ENCODE measurements around the gene TCHP.

Gene TCHP

GRCh38 chr12:109932878-109933503 is 32.9 kb downstream of the TCHP start:
- H3K36me3 ChIP-seq (ENCODE audit: low read length): peaks cover 23% of the 10 kb centered on the region; the same call in 1 of the 2 replicates
- no peaks in the 10 kb centered on the region for H4K20me1 ChIP-seq (ENCODE audit: low read depth, low read length)
- no peak overlapping the region for H3K27ac ChIP-seq (ENCODE audit: low read depth, low read length)
- H3K9me2 ChIP-seq (replicated peaks; ENCODE audit: insufficient read depth, low read length): no peaks in the 10 kb centered on the region
- TF ChIP-seq CTCF (IDR thresholded peaks at IDR 0.05; ENCODE audit: insufficient read depth, low read length, poor library complexity, severe bottlenecking): no peak
- TF ChIP-seq EZH2phosphoT487 (conservative IDR thresholded peaks at IDR 0.05; ENCODE audit: low read length): no peak
- no peaks in the 10 kb centered on the region for H3K79me2 ChIP-seq (ENCODE audit: insufficient read depth, low read length)
- no peaks in the 10 kb centered on the region for H3K27me3 ChIP-seq (ENCODE audit: low read length)
- H3K9me3 ChIP-seq (ENCODE audit: insufficient read depth, low read length): no peaks in the 10 kb centered on the region
- H3K4me2 ChIP-seq (ENCODE audit: low read depth, low read length, poor library complexity, severe bottlenecking): no peak overlapping the region
- H3K4me3 ChIP-seq (ENCODE audit: insufficient read depth, low read length, poor library complexity, severe bottlenecking): no peak overlapping the region
- H3F3A ChIP-seq (ENCODE audit: insufficient read depth): no peaks in the 10 kb centered on the region
- no peak overlapping the region for H2AFZ ChIP-seq (ENCODE audit: low read depth, low read length, severe bottlenecking)
- H3K9ac ChIP-seq (ENCODE audit: low read length): no peak overlapping the region

- H2AFZ ChIP-seq (ENCODE audit: low read depth, low read length, severe bottlenecking): no peak overlapping the region
- no peak overlapping the region for H3K4me2 ChIP-seq (ENCODE audit: low read depth, low read length, poor library complexity, severe bottlenecking)
- H4K20me1 ChIP-seq (ENCODE audit: low read depth, low read length): no peaks in the 10 kb centered on the region
- no peaks in the 10 kb centered on the region for H3K79me2 ChIP-seq (ENCODE audit: insufficient read depth, low read length)
- no peaks in the 10 kb centered on the region for H3F3A ChIP-seq (ENCODE audit: insufficient read depth)
- H3K9ac ChIP-seq (ENCODE audit: low read length): no peak overlapping the region
- H3K36me3 ChIP-seq (ENCODE audit: low read length): peaks cover 23% of the 10 kb centered on the region; the same call in 1 of the 2 replicates
- TF ChIP-seq CTCF (IDR thresholded peaks at IDR 0.05; ENCODE audit: insufficient read depth, low read length, poor library complexity, severe bottlenecking): no peak
- TF ChIP-seq EZH2phosphoT487 (conservative IDR thresholded peaks at IDR 0.05; ENCODE audit: low read length): no peak
- H3K4me3 ChIP-seq (ENCODE audit: insufficient read depth, low read length, poor library complexity, severe bottlenecking): no peak overlapping the region
- no peaks in the 10 kb centered on the region for H3K9me3 ChIP-seq (ENCODE audit: insufficient read depth, low read length)
- no peak overlapping the region for H3K27ac ChIP-seq (ENCODE audit: low read depth, low read length)
- H3K9me2 ChIP-seq (replicated peaks; ENCODE audit: insufficient read depth, low read length): no peaks in the 10 kb centered on the region
- no peaks in the 10 kb centered on the region for H3K27me3 ChIP-seq (ENCODE audit: low read length)
Observed at GRCh38 chr12:109934026-109934425, 34.0 kb downstream of the TCHP start.

- H3K36me3 ChIP-seq (ENCODE audit: low read length): peaks cover 16% of the 10 kb centered on the region; the same call in 1 of the 2 replicates
Observed at GRCh38 chr12:109937371-109937770, 37.3 kb downstream of the TCHP start.

More at GRCh38 chr12:109937371-109937770, 37.3 kb downstream of the TCHP start:
- no peaks in the 10 kb centered on the region for H3K79me2 ChIP-seq (ENCODE audit: insufficient read depth, low read length)
- H3K9ac ChIP-seq (ENCODE audit: low read length): no peak overlapping the region
- H3K9me3 ChIP-seq (ENCODE audit: insufficient read depth, low read length): no peaks in the 10 kb centered on the region
- no peaks in the 10 kb centered on the region for H3F3A ChIP-seq (ENCODE audit: insufficient read depth)
- H4K20me1 ChIP-seq (ENCODE audit: low read depth, low read length): no peaks in the 10 kb centered on the region
- no peak overlapping the region for H2AFZ ChIP-seq (ENCODE audit: low read depth, low read length, severe bottlenecking)
- H3K9me2 ChIP-seq (replicated peaks; ENCODE audit: insufficient read depth, low read length): no peaks in the 10 kb centered on the region
- no peak overlapping the region for H3K4me3 ChIP-seq (ENCODE audit: insufficient read depth, low read length, poor library complexity, severe bottlenecking)
- H3K4me2 ChIP-seq (ENCODE audit: low read depth, low read length, poor library complexity, severe bottlenecking): no peak overlapping the region
- no peak overlapping the region for H3K27ac ChIP-seq (ENCODE audit: low read depth, low read length)
- TF ChIP-seq EZH2phosphoT487 (conservative IDR thresholded peaks at IDR 0.05; ENCODE audit: low read length) (no peak), CTCF (IDR thresholded peaks at IDR 0.05; ENCODE audit: insufficient read depth, low read length, poor library complexity, severe bottlenecking) (no peak)
- H3K27me3 ChIP-seq (ENCODE audit: low read length): no peaks in the 10 kb centered on the region
